H9 (cell line): ENCODE results near the gene MANSC4. TPM values are rescaled to one million over a fixed set of nuclear protein-coding genes. Genes with fewer than 3 reads are reported as not detected.

Source experiments
- DNase-seq: peaks from one replicate; pipeline ENCODE4 v3.0.0-alpha.2; 2017
- H2AFZ ChIP-seq: one replicate; pipeline ENCODE4 v1.6.1; 2013; ENCODE audit warnings: mild to moderate bottlenecking, low read length, control low read depth, moderate library complexity
- H2AK5ac ChIP-seq: 2 replicates; pipeline ENCODE4 v1.6.1; 2013; ENCODE audit warnings: low read length, control low read depth, mixed read lengths; ENCODE audit not compliant: insufficient read length
- H2BK120ac ChIP-seq: one replicate; pipeline ENCODE4 v1.6.1; 2013; ENCODE audit warnings: low read depth, mild to moderate bottlenecking, low read length, control low read depth, inconsistent platforms; ENCODE audit not compliant: poor library complexity, severe bottlenecking
- H2BK12ac ChIP-seq: 2 replicates; pipeline ENCODE4 v1.6.1; 2013; ENCODE audit warnings: low read length, control low read depth, mixed read lengths, low read depth; ENCODE audit not compliant: insufficient read length
- H2BK15ac ChIP-seq: 2 replicates; pipeline ENCODE4 v1.6.1; 2013; ENCODE audit warnings: low read depth, low read length, control low read depth
- H2BK20ac ChIP-seq: one replicate; pipeline ENCODE4 v1.6.1; 2013; ENCODE audit warnings: low read depth, mild to moderate bottlenecking, low read length, control low read depth, inconsistent platforms; ENCODE audit not compliant: poor library complexity, severe bottlenecking
- H2BK5ac ChIP-seq: 2 replicates; pipeline ENCODE4 v1.6.1; 2013; ENCODE audit warnings: low read length, control low read depth, mixed read lengths; ENCODE audit not compliant: insufficient read length
- H3K14ac ChIP-seq: 2 replicates; pipeline ENCODE4 v1.6.1; 2013; ENCODE audit warnings: low read length, control low read depth; ENCODE audit not compliant: insufficient read depth
- H3K18ac ChIP-seq: 2 replicates; pipeline ENCODE4 v1.6.1; 2013; ENCODE audit warnings: low read depth, mild to moderate bottlenecking, mixed read lengths, low read length, control low read depth; ENCODE audit not compliant: insufficient read length
- H3K23ac ChIP-seq: 2 replicates; pipeline ENCODE4 v1.6.1; 2013; ENCODE audit warnings: low read length, control low read depth, mixed read lengths, low read depth; ENCODE audit not compliant: insufficient read length
- H3K23me2 ChIP-seq: 2 replicates; pipeline ENCODE4 v1.6.1; 2013; ENCODE audit warnings: low read depth, mild to moderate bottlenecking, mixed read lengths, low read length, control low read depth; ENCODE audit not compliant: insufficient read length, poor library complexity, severe bottlenecking
- H3K27ac ChIP-seq: 2 replicates; pipeline ENCODE4 v1.5.1; 2013; ENCODE audit warnings: low read length, control low read depth, mixed read lengths, low read depth; ENCODE audit not compliant: insufficient read length
- H3K27me3 ChIP-seq: 2 replicates; pipeline ENCODE4 v1.6.1; 2013; ENCODE audit warnings: low read length, control low read depth, inconsistent platforms; ENCODE audit not compliant: insufficient read depth
- H3K4ac ChIP-seq: 2 replicates; pipeline ENCODE4 v1.6.1; 2013; ENCODE audit warnings: low read depth, mild to moderate bottlenecking, control low read depth, inconsistent platforms, low read length, moderate library complexity
- H3K4me1 ChIP-seq: 2 replicates; pipeline ENCODE4 v1.6.1; 2013; ENCODE audit warnings: low read length, control low read depth, inconsistent platforms; ENCODE audit not compliant: insufficient read depth
- H3K4me2 ChIP-seq: 2 replicates; pipeline ENCODE4 v1.6.1; 2013; ENCODE audit warnings: low read length, control low read depth, mixed read lengths; ENCODE audit not compliant: insufficient read length, insufficient read depth
- H3K56ac ChIP-seq: 2 replicates; pipeline ENCODE4 v1.6.1; 2013; ENCODE audit warnings: low read depth, mild to moderate bottlenecking, mixed read lengths, low read length, control low read depth; ENCODE audit not compliant: insufficient read length
- H3K79me1 ChIP-seq: 2 replicates; pipeline ENCODE4 v1.6.1; 2013; ENCODE audit warnings: low read depth, mild to moderate bottlenecking, moderate library complexity, low read length, control low read depth, inconsistent platforms; ENCODE audit not compliant: insufficient read depth, poor library complexity, severe bottlenecking
- H3K79me2 ChIP-seq: 2 replicates; pipeline ENCODE4 v1.6.1; 2013; ENCODE audit warnings: low read length, control low read depth, inconsistent platforms; ENCODE audit not compliant: insufficient read depth
- H3K9ac ChIP-seq: 2 replicates; pipeline ENCODE4 v1.6.1; 2013; ENCODE audit warnings: low read length, control low read depth, mixed read lengths; ENCODE audit not compliant: insufficient read length; ENCODE audit errors: extremely low read depth
- H3K9me3 ChIP-seq: one replicate; pipeline ENCODE4 v1.6.1; 2013; ENCODE audit warnings: low read depth, low read length, inconsistent platforms; ENCODE audit not compliant: control insufficient read depth
- H3T11ph ChIP-seq: one replicate; pipeline ENCODE4 v1.6.1; 2013; ENCODE audit warnings: mild to moderate bottlenecking, low read length, control low read depth, inconsistent platforms
- H4K20me1 ChIP-seq: one replicate; pipeline ENCODE4 v1.6.1; 2013; ENCODE audit not compliant: control insufficient read depth, insufficient read length, insufficient read depth
- H4K5ac ChIP-seq: 2 replicates; pipeline ENCODE4 v1.6.1; 2013; ENCODE audit warnings: low read depth, mild to moderate bottlenecking, mixed read lengths, low read length, control low read depth; ENCODE audit not compliant: insufficient read length
- H4K8ac ChIP-seq: replicated peaks from 2 replicates; pipeline ENCODE4 v1.6.1; 2013; ENCODE audit warnings: low read length, control low read depth, mixed read lengths, low read depth; ENCODE audit not compliant: insufficient read length
- H4K91ac ChIP-seq: 2 replicates; pipeline ENCODE4 v1.6.1; 2013; ENCODE audit warnings: low read depth, mild to moderate bottlenecking, moderate library complexity, mixed read lengths, low read length, control low read depth; ENCODE audit not compliant: insufficient read length
- H3K27ac Mint-ChIP-seq, 3 experiments: 2 replicates in 2 of 3; 3 replicates in 1 of 3; pipeline ENCODE4 v1.8.0; 2020 to 2021; ENCODE audit warnings: mixed read lengths in 3 of 3, mild to moderate bottlenecking in 1 of 3, moderate library complexity in 1 of 3
- H3K27me3 Mint-ChIP-seq: 2 replicates; pipeline ENCODE4 v1.8.0; 2021; ENCODE audit warnings: low read depth, mild to moderate bottlenecking, moderate library complexity, mixed read lengths
- H3K36me3 Mint-ChIP-seq, 3 experiments: 2 replicates in 2 of 3; 3 replicates in 1 of 3; pipeline ENCODE4 v1.8.0; 2020 to 2021; ENCODE audit warnings: low read depth in 3 of 3, mixed read lengths in 3 of 3; ENCODE audit not compliant: insufficient read depth in 1 of 3
- H3K4me1 Mint-ChIP-seq, 2 experiments: 2 replicates each; pipeline ENCODE4 v1.8.0; 2020; ENCODE audit warnings: mixed read lengths in 2 of 2
- H3K4me3 Mint-ChIP-seq, 2 experiments: 2 replicates in 1 of 2; 3 replicates in 1 of 2; pipeline ENCODE4 v1.8.0; 2020 to 2021; ENCODE audit warnings: mild to moderate bottlenecking in 2 of 2, mixed read lengths in 2 of 2, moderate library complexity in 1 of 2
- H3K9me3 Mint-ChIP-seq, 2 experiments: 2 replicates in 1 of 2; 3 replicates in 1 of 2; pipeline ENCODE4 v1.8.0; 2020; ENCODE audit warnings: mild to moderate bottlenecking in 2 of 2, mixed read lengths in 2 of 2, moderate library complexity in 1 of 2
- WGBS: extraction: QIAGEN DNeasy Blood & Tissue Kit; methylation state at CpG from one replicate; pipeline ENCODE4 v1.1.7; 2013; ENCODE audit warnings: missing lambda C conversion rate, low lambda C conversion rate, mixed read lengths; ENCODE audit not compliant: insufficient read length; ENCODE audit errors: extremely low coverage; 5-methylcytosine and 5-hydroxymethylcytosine counted together
- total RNA-seq: library from RNA; stranded (reverse); gene quantifications from 2 replicates; pipeline ENCODE4 v1.2.1, GENCODE V29; 2021
- TF ChIP-seq, protein P1 (sequence below): fragments of 200-600 bp; sonication (generic); conservative IDR thresholded peaks from 3 replicates; pipeline ENCODE4 v1.8.0; 2021; ENCODE audit warnings: antibody characterized with exemption, mild to moderate bottlenecking

Gene MANSC4
- total RNA-seq, 1 experiment from 2014 or later: not detected

GRCh38 chr12:27772328-27773049 is 7.5 kb downstream of the MANSC4 start:
- H3K4me1 ChIP-seq: no peaks in the 10 kb centered on the region
- Mint-ChIP-seq H3K9me3 (no peaks in the 10 kb centered on the region), H3K36me3 (no peaks in the 10 kb centered on the region), H3K27me3 (no peaks in the 10 kb centered on the region), H3K4me3 (no peak overlapping the region), H3K4me1 (no peaks in the 10 kb centered on the region), H3K27ac (no peak overlapping the region)
- H3K14ac ChIP-seq: no peak overlapping the region
- no peak overlapping the region for H3T11ph ChIP-seq
- H2BK20ac ChIP-seq: no peak overlapping the region
- H4K91ac ChIP-seq: no peak overlapping the region
- H4K20me1 ChIP-seq: no peaks in the 10 kb centered on the region
- no peak overlapping the region for H2BK15ac ChIP-seq
- no peak overlapping the region for H3K4ac ChIP-seq
- no peak overlapping the region for H3K56ac ChIP-seq
- H2BK120ac ChIP-seq: no peak overlapping the region
- no peaks in the 10 kb centered on the region for H3K9me3 ChIP-seq
- no peak overlapping the region for H2BK5ac ChIP-seq
- no peak overlapping the region for H3K23ac ChIP-seq
- no CpG with 5 or more reads among the region's 5 CpGs for WGBS
- H3K27ac ChIP-seq: no peak overlapping the region
- H3K79me2 ChIP-seq: no peaks in the 10 kb centered on the region
- H4K5ac ChIP-seq: no peak overlapping the region
- H3K4me2 ChIP-seq: no peak overlapping the region
- no peak overlapping the region for H2AFZ ChIP-seq
- TF ChIP-seq, protein P1, sequence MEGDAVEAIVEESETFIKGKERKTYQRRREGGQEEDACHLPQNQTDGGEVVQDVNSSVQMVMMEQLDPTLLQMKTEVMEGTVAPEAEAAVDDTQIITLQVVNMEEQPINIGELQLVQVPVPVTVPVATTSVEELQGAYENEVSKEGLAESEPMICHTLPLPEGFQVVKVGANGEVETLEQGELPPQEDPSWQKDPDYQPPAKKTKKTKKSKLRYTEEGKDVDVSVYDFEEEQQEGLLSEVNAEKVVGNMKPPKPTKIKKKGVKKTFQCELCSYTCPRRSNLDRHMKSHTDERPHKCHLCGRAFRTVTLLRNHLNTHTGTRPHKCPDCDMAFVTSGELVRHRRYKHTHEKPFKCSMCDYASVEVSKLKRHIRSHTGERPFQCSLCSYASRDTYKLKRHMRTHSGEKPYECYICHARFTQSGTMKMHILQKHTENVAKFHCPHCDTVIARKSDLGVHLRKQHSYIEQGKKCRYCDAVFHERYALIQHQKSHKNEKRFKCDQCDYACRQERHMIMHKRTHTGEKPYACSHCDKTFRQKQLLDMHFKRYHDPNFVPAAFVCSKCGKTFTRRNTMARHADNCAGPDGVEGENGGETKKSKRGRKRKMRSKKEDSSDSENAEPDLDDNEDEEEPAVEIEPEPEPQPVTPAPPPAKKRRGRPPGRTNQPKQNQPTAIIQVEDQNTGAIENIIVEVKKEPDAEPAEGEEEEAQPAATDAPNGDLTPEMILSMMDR: no peak
- H2AK5ac ChIP-seq: no peak overlapping the region
- H4K8ac ChIP-seq: no peak overlapping the region
- no peaks in the 10 kb centered on the region for H3K27me3 ChIP-seq
- H2BK12ac ChIP-seq: no peak overlapping the region
- DNase-seq: no peak
- H3K23me2 ChIP-seq: no peaks in the 10 kb centered on the region
- no peaks in the 10 kb centered on the region for H3K79me1 ChIP-seq
- H3K18ac ChIP-seq: no peak overlapping the region
- H3K9ac ChIP-seq: no peak overlapping the region
